ENCODE measurements around the gene FAS. TPM values are rescaled to one million over a fixed set of nuclear protein-coding genes. Genes with fewer than 3 reads are reported as not detected.

The FAS gene
- total and polyA plus RNA-seq, 2 experiments from 2014 or later, result 3.1 to 4.3 TPM

DNA sequence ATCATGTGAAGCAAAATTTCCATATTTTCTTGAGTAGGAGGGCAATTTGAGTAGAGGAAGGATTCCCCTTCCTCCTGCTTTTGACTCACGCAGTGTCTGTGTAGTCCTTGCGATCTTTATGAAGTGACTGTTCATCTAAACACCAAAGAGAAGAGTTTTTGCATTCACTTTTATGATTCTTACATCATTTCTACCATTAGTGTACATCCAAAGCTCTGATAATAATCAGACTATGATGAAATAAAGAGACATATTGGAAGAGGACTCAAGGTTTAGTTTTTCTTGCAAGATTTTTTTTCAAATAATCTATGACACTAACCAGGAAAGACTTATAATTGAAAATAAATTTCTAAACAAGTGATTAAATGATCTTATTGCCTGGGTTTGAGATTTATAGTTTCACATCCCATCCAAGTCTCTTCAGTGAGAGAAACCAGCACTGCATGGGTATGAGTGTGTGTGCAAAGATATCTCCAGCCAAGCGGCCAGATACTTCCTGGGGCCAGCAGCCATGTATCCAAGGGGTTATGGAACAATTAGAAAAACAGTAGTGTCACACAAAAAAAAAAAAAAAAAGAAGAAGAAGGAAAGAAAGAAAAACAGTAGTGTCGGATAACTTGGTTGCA is 36.0 kb upstream of the FAS start (continued):
- TF ChIP-seq, protein P1, sequence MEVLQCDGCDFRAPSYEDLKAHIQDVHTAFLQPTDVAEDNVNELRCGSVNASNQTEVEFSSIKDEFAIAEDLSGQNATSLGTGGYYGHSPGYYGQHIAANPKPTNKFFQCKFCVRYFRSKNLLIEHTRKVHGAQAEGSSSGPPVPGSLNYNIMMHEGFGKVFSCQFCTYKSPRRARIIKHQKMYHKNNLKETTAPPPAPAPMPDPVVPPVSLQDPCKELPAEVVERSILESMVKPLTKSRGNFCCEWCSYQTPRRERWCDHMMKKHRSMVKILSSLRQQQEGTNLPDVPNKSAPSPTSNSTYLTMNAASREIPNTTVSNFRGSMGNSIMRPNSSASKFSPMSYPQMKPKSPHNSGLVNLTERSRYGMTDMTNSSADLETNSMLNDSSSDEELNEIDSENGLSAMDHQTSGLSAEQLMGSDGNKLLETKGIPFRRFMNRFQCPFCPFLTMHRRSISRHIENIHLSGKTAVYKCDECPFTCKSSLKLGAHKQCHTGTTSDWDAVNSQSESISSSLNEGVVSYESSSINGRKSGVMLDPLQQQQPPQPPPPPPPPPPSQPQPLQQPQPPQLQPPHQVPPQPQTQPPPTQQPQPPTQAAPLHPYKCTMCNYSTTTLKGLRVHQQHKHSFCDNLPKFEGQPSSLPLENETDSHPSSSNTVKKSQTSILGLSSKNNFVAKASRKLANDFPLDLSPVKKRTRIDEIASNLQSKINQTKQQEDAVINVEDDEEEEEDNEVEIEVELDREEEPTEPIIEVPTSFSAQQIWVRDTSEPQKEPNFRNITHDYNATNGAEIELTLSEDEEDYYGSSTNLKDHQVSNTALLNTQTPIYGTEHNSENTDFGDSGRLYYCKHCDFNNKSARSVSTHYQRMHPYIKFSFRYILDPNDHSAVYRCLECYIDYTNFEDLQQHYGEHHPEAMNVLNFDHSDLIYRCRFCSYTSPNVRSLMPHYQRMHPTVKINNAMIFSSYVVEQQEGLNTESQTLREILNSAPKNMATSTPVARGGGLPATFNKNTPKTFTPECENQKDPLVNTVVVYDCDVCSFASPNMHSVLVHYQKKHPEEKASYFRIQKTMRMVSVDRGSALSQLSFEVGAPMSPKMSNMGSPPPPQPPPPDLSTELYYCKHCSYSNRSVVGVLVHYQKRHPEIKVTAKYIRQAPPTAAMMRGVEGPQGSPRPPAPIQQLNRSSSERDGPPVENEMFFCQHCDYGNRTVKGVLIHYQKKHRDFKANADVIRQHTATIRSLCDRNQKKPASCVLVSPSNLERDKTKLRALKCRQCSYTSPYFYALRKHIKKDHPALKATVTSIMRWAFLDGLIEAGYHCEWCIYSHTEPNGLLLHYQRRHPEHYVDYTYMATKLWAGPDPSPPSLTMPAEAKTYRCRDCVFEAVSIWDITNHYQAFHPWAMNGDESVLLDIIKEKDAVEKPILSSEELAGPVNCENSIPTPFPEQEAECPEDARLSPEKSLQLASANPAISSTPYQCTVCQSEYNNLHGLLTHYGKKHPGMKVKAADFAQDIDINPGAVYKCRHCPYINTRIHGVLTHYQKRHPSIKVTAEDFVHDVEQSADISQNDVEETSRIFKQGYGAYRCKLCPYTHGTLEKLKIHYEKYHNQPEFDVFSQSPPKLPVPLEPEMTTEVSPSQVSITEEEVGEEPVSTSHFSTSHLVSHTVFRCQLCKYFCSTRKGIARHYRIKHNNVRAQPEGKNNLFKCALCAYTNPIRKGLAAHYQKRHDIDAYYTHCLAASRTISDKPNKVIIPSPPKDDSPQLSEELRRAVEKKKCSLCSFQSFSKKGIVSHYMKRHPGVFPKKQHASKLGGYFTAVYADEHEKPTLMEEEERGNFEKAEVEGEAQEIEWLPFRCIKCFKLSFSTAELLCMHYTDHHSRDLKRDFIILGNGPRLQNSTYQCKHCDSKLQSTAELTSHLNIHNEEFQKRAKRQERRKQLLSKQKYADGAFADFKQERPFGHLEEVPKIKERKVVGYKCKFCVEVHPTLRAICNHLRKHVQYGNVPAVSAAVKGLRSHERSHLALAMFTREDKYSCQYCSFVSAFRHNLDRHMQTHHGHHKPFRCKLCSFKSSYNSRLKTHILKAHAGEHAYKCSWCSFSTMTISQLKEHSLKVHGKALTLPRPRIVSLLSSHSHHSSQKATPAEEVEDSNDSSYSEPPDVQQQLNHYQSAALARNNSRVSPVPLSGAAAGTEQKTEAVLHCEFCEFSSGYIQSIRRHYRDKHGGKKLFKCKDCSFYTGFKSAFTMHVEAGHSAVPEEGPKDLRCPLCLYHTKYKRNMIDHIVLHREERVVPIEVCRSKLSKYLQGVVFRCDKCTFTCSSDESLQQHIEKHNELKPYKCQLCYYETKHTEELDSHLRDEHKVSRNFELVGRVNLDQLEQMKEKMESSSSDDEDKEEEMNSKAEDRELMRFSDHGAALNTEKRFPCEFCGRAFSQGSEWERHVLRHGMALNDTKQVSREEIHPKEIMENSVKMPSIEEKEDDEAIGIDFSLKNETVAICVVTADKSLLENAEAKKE (CRISPR knock-in tag; IDR thresholded peaks at IDR 0.05), result no peak
- TF ChIP-seq POLR2AphosphoS5 (IDR thresholded peaks at IDR 0.05; ENCODE audit: low read depth), result no peak
- TF ChIP-seq ZNF114 (CRISPR knock-in tag; IDR thresholded peaks at IDR 0.05), result no peak
- TF ChIP-seq, protein P2, sequence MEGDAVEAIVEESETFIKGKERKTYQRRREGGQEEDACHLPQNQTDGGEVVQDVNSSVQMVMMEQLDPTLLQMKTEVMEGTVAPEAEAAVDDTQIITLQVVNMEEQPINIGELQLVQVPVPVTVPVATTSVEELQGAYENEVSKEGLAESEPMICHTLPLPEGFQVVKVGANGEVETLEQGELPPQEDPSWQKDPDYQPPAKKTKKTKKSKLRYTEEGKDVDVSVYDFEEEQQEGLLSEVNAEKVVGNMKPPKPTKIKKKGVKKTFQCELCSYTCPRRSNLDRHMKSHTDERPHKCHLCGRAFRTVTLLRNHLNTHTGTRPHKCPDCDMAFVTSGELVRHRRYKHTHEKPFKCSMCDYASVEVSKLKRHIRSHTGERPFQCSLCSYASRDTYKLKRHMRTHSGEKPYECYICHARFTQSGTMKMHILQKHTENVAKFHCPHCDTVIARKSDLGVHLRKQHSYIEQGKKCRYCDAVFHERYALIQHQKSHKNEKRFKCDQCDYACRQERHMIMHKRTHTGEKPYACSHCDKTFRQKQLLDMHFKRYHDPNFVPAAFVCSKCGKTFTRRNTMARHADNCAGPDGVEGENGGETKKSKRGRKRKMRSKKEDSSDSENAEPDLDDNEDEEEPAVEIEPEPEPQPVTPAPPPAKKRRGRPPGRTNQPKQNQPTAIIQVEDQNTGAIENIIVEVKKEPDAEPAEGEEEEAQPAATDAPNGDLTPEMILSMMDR (conservative IDR thresholded peaks at IDR 0.05; ENCODE audit: low read depth in 2 of 2), result no peak
- TF ChIP-seq ETS1 (IDR thresholded peaks at IDR 0.05), result no peak
- TF ChIP-seq JUNB (IDR thresholded peaks at IDR 0.05; ENCODE audit: unreplicated experiment), result no peak

DNA sequence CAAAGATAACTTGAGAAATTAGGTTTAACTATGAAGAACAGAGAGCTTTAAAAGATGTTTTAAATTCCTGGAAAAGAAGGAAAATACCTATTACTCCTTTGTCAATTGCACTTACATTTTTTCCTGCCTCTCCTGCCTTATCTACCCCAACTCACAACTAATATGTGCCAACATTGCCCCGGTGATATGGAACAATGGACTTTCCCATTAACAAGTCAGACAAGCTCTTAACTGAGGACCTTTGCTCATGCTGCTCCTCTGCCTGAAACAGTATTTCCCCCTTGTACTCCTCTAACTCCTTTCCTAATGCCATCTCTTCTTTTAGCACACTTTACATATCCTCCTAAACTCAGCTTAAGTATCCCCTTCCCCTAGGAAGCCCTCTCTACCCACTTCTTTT is 33.2 kb upstream of the FAS start:
- H3K79me2 ChIP-seq (replicated peaks; ENCODE audit: insufficient read depth), result no peaks in the 10 kb centered on the region
- Mint-ChIP-seq H3K36me3 (ENCODE audit: low read depth) (no peaks in the 10 kb centered on the region), H3K4me1 (no peaks in the 10 kb centered on the region), H3K27me3 (ENCODE audit: insufficient read depth, low read depth, poor library complexity) (no peaks in the 10 kb centered on the region), H3K4me3 (no peak overlapping the region), H3K27ac (no peak overlapping the region), H3K9me3 (no peaks in the 10 kb centered on the region)
- no peaks in the 10 kb centered on the region for H4K20me1 ChIP-seq (replicated peaks; ENCODE audit: insufficient read depth)
- H3K4me3 ChIP-seq, result no peak overlapping the region
- DNase-seq (ENCODE audit: low spot score) (no peak), ATAC-seq (no peak)
- H3K27me3 ChIP-seq (ENCODE audit: insufficient read depth), result no peaks in the 10 kb centered on the region
- H3K4me1 ChIP-seq (ENCODE audit: insufficient read depth), result no peaks in the 10 kb centered on the region
- no peak overlapping the region for H3K27ac ChIP-seq (ENCODE audit: low read depth)
- no peaks in the 10 kb centered on the region for H3K36me3 ChIP-seq (ENCODE audit: insufficient read depth)
- no peaks in the 10 kb centered on the region for H3K9me2 ChIP-seq (ENCODE audit: insufficient read depth)
- H3K4me2 ChIP-seq, result no peak overlapping the region
- no peak overlapping the region for H2AFZ ChIP-seq
- TF ChIP-seq EZH2 (IDR thresholded peaks at IDR 0.05; ENCODE audit: low read depth, unreplicated experiment), result no peak
- TF ChIP-seq ZNF114 (CRISPR knock-in tag; IDR thresholded peaks at IDR 0.05), result no peak
- no peak for TF ChIP-seq ETS1 (IDR thresholded peaks at IDR 0.05)
- TF ChIP-seq CREB1 (CRISPR knock-in tag; IDR thresholded peaks at IDR 0.05; ENCODE audit: low read depth), result no peak
- no peak for TF ChIP-seq POLR2AphosphoS5 (IDR thresholded peaks at IDR 0.05; ENCODE audit: low read depth)
- no peak for TF ChIP-seq STAT1 (IDR thresholded peaks at IDR 0.05; ENCODE audit: unreplicated experiment)
- no peak for TF ChIP-seq NANOG (IDR thresholded peaks at IDR 0.05; ENCODE audit: borderline replicate concordance)
- H3F3A ChIP-seq (replicated peaks; ENCODE audit: low read depth), result no peaks in the 10 kb centered on the region
